Upper lobe of left lung (tissue), 4 donors: ENCODE results near the gene PRDM11.

Experiments
- CTCF ChIP-seq, 6 experiments: fragments of 450-650 bp in 4 of 6; fragments of 200-600 bp in 2 of 6; sonication (generic) in 2 of 6; IDR thresholded peaks; one replicate each; pipeline ENCODE4 v1.5.1; 2016 to 2019; ENCODE audit warnings: antibody characterized with exemption in 6 of 6
- POLR2AphosphoS5 ChIP-seq, 2 donors: sonication (generic); formaldehyde crosslinking; IDR thresholded peaks; one replicate each; pipeline ENCODE4 v1.5.1; 2017; ENCODE audit warnings: antibody characterized with exemption in 2 of 2

GRCh38 chr11:45259592-45259991 is 113.2 kb downstream of the PRDM11 start:
- TF ChIP-seq POLR2AphosphoS5 (IDR thresholded peaks at IDR 0.05) (no peak), CTCF (IDR thresholded peaks at IDR 0.05) (no peak)
